HepG2 (cell line): ENCODE measurements around the gene KANK3. TPM values are rescaled to one million over a fixed set of nuclear protein-coding genes. Genes with fewer than 3 reads are reported as not detected.
A peak's percentile ranks its signal among the peaks of the same experiment; 100 is the strongest.

Experiments used
- ATAC-seq: fragments of 200-7000 bp; cut with Tn5 transposase; 3 replicates; pipeline ENCODE4 v1.9.1; 2020; ENCODE audit warnings: mild to moderate bottlenecking, moderate library complexity
- BruUV-seq: library from RNA; stranded (reverse); fragments of 400-500 nt; replicated peaks from 2 replicates; lab custom pipeline; 2021; lab: Mats Ljungman, UMichigan
- CTCF ChIA-PET: fragments of 300-600 bp; formaldehyde crosslinking; extraction: SDS; loops from one replicate; lab custom pipeline; 2021; ENCODE audit warnings: low total read pairs, inconsistent platforms, low intra/inter-chr PET ratio; lab: Yijun Ruan, JAX
- POLR2A ChIA-PET: fragments of 350-600 bp; sonication (Branson Sonifier 250); formaldehyde crosslinking; loops from one replicate; lab custom pipeline; 2020; ENCODE audit warnings: antibody characterized with exemption, inconsistent platforms; lab: Yijun Ruan, JAX
- DNase-seq: peaks from one replicate; pipeline ENCODE4 v3.0.0-alpha.2; 2015; ENCODE audit warnings: low spot score
- FAIRE-seq: peaks from 3 replicates; lab custom pipeline; 2011; peaks lifted over from hg19 to GRCh38; lab: Jason Lieb, UNC
- H2AFZ ChIP-seq: one replicate; pipeline ENCODE4 v1.6.1; 2011; ENCODE audit warnings: low read length, inconsistent platforms
- H3K27ac ChIP-seq: fragments of 300-600 bp; 3 replicates; pipeline ENCODE4 v1.8.0; 2011; ENCODE audit warnings: mixed run types, mild to moderate bottlenecking, mixed read lengths, low read length, inconsistent platforms; ENCODE audit not compliant: insufficient read depth; ENCODE audit errors: extremely low read length
- H3K27me3 ChIP-seq, 2 experiments: fragments of 200-600 bp in 1 of 2; 2 replicates in 1 of 2; 3 replicates in 1 of 2; pipeline versions ENCODE4 v1.6.0 to v1.8.0; 2011; ENCODE audit warnings: low read length in 2 of 2, mild to moderate bottlenecking in 2 of 2, moderate library complexity in 2 of 2, inconsistent platforms in 1 of 2; ENCODE audit not compliant: insufficient read depth in 2 of 2, control insufficient read depth in 1 of 2
- H3K36me3 ChIP-seq, 2 experiments: fragments of 200-600 bp in 1 of 2; replicated peaks in 1 of 2; 2 replicates in 1 of 2; 3 replicates in 1 of 2; pipeline versions ENCODE4 v1.5.1 to v1.8.0; 2011; ENCODE audit warnings: low read length in 2 of 2, inconsistent platforms in 1 of 2; ENCODE audit not compliant: insufficient read depth in 2 of 2, control insufficient read depth in 1 of 2
- H3K4me1 ChIP-seq: 2 replicates; pipeline ENCODE4 v1.5.1; 2012; ENCODE audit warnings: low read length, inconsistent platforms; ENCODE audit not compliant: insufficient read depth
- H3K4me2 ChIP-seq: 2 replicates; pipeline ENCODE4 v1.6.0; 2011; ENCODE audit warnings: low read depth, low read length, inconsistent platforms
- H3K4me3 ChIP-seq, 3 experiments: fragments of 200-600 bp in 1 of 3; sonication (generic), shearing (Covaris generic) in 1 of 3; replicated peaks in 1 of 3; 2 replicates each; pipeline ENCODE4 v1.5.1; 2011 to 2016; ENCODE audit warnings: low read length in 3 of 3, inconsistent platforms in 2 of 3, low read depth in 2 of 3, mild to moderate bottlenecking in 2 of 3, control low read depth in 1 of 3, mixed read lengths in 1 of 3; ENCODE audit not compliant: insufficient read depth in 1 of 3
- H3K79me2 ChIP-seq: one replicate; pipeline ENCODE4 v1.6.1; 2011; ENCODE audit warnings: low read length, inconsistent platforms; ENCODE audit not compliant: insufficient read depth
- H3K9ac ChIP-seq: 2 replicates; pipeline ENCODE4 v1.6.0; 2011; ENCODE audit warnings: mild to moderate bottlenecking, low read depth, low read length, inconsistent platforms; ENCODE audit not compliant: insufficient read depth
- H3K9me3 ChIP-seq: 2 replicates; pipeline ENCODE4 v1.5.1; 2012; ENCODE audit warnings: mild to moderate bottlenecking, low read length
- H4K20me1 ChIP-seq: 2 replicates; pipeline ENCODE4 v1.6.0; 2011; ENCODE audit warnings: inconsistent platforms, mild to moderate bottlenecking, low read length, moderate library complexity; ENCODE audit not compliant: insufficient read depth
- EED ChIP-seq: sonication (generic); formaldehyde crosslinking; IDR thresholded peaks from 2 replicates; pipeline ENCODE4 v1.5.0; 2020; ENCODE audit warnings: mild to moderate bottlenecking, missing genetic modification reagents
- ELF1 ChIP-seq: sonication (generic); formaldehyde crosslinking; IDR thresholded peaks from 2 replicates; pipeline ENCODE4 v1.4.0; 2020; ENCODE audit warnings: missing genetic modification reagents
- IKZF4 ChIP-seq: sonication (generic); formaldehyde crosslinking; IDR thresholded peaks from 2 replicates; pipeline ENCODE4 v1.5.1; 2020; ENCODE audit warnings: borderline replicate concordance, mild to moderate bottlenecking, low read depth, missing genetic modification reagents; ENCODE audit errors: not compliant biosample characterization
- ZNF3 ChIP-seq: IDR thresholded peaks from 2 replicates; pipeline ENCODE4 v1.7.0; 2017; ENCODE audit warnings: inconsistent platforms
- ZNF788 ChIP-seq: sonication (generic); formaldehyde crosslinking; IDR thresholded peaks from 2 replicates; pipeline ENCODE4 v1.5.0; 2020; ENCODE audit warnings: mild to moderate bottlenecking, missing genetic modification reagents, borderline replicate concordance
- ZNF792 ChIP-seq: IDR thresholded peaks from 2 replicates; pipeline ENCODE4 v1.6.1; 2016
- WGBS: methylation state at CpG from one replicate; pipeline ENCODE4 v1.1.6; 2017; ENCODE audit warnings: low lambda C conversion rate; 5-methylcytosine and 5-hydroxymethylcytosine counted together
- in situ Hi-C: cut with HindIII; loops from 2 replicates; pipeline ENCODE4 v1.10.0; 2017; ENCODE audit warnings: low pct_unique_long_range_greater_than_20kb; ENCODE audit not compliant: extremely low pct_ligation_motif_present
- intact Hi-C: fragments of 100-400 bp; cut with micrococcal nuclease; formaldehyde crosslinking; loops from one replicate; pipeline ENCODE4 v1.10.0; 2022; ENCODE audit not compliant: unreplicated experiment
- polyA plus RNA-seq, 8 experiments: library from polyadenylated mRNA; depleted of rRNA in 3 of 8; stranded (reverse) in 7 of 8; unstranded in 1 of 8; fragments of >200 nt; fragmentation: Illumina TruSeq in 4 of 8; extraction: Trizol in 4 of 8; gene quantifications; 2 replicates each; pipeline versions ENCODE4 v1.2.1 to v1.2.3, GENCODE V29; 2011 to 2016; ENCODE audit warnings: low read depth in 4 of 8, missing spikeins in 1 of 8, mixed read lengths in 1 of 8; ENCODE audit not compliant: insufficient read depth in 1 of 8
- total RNA-seq, 5 experiments: library from RNA; depleted of rRNA; stranded (reverse); fragments of >200 nt; fragmentation: Illumina TruSeq; extraction: Trizol; gene quantifications; 2 replicates each; pipeline ENCODE4 v1.2.3, GENCODE V29; 2016; ENCODE audit warnings: low read depth in 1 of 5
- TF ChIP-seq, protein P1 (sequence below), 2 experiments: fragments of 450-650 bp in 1 of 2; sonication (generic) in 1 of 2; formaldehyde crosslinking in 1 of 2; IDR thresholded peaks; 2 replicates each; pipeline versions ENCODE4 v1.6.1 to v1.8.0; 2016 to 2022; ENCODE audit warnings: antibody characterized with exemption in 1 of 2, mild to moderate bottlenecking in 1 of 2, missing genetic modification reagents in 1 of 2
- TF ChIP-seq, protein P2 (sequence below): sonication (generic); formaldehyde crosslinking; IDR thresholded peaks from 2 replicates; pipeline ENCODE4 v1.4.0; 2020; ENCODE audit warnings: mild to moderate bottlenecking, missing genetic modification reagents
- TF ChIP-seq, protein P3 (sequence below): sonication (generic); formaldehyde crosslinking; IDR thresholded peaks from 2 replicates; pipeline ENCODE4 v1.5.1; 2020; ENCODE audit warnings: mild to moderate bottlenecking, missing genetic modification reagents, moderate library complexity

The KANK3 gene
- total and polyA plus RNA-seq, 2 of the 13 experiments (the other 11 are each of a cell fraction or from before 2014, with no cell fraction given): 0.15 to 0.20 TPM

DNA sequence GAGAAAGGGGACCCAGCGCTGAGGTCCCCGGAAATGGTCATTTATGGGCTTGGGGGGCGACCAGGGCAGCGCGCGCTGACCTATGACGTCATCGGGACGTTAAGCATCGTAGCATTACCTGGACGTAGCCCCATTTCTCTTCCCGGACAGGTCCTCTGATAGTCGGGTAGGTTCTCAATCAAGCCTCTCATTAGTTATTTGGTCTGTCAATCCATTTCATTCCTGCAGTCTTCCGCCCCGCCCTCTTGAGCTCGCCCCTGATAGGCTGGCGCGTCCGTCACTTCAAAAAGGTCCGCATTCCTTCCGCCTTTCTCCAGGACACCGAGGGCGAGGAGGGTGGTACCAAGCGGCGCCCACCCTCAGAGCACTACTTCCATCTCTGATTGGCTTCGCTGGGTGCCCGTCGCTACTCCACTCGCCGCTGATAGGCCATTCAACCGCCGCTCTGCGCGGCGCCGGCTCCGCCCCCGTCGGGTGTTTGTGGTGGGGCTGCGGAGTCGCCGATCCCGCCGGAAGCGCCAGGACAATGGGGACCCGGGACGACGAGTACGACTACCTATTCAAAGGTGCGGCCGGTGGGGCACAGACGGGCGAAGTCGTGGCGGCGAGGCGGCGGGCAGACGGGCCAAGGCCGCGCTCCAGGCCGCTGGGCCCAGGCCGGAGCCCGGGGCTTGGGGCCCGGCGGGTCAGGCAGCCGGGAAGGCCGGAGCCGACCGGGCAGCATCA is 47.0 kb upstream of the KANK3 start, which contains the start of gene RAB11B:
RAB11B (plus strand) TSS at position 470 of the 726 bp plus-strand sequence; CDS start at position 527, 57 bp downstream.
- intact Hi-C loops: no loop called here
- POLR2A ChIA-PET: interaction anchor here (0.6 to 3.0 kb wide), 26 partner anchors 8 to 136 kb away, joined by 3 to 41 read pairs (median 6); partner anchors contain the start of genes ANGPTL4, HNRNPM, MARCHF2 and NDUFA7
- CTCF ChIA-PET: interaction anchor here (1.4 kb wide), 1 partner anchor 36 kb away, joined by 3 read pairs; no protein-coding TSS in a partner anchor
- no peaks in the 10 kb centered on the region for H3K27me3 ChIP-seq
- peak; percentile 92 for ATAC-seq
- H3K4me1 ChIP-seq: peaks cover 87% of the 10 kb centered on the region
- H3K79me2 ChIP-seq: peaks cover 31% of the 10 kb centered on the region
- H3K4me3 ChIP-seq: peak within 1 kb of the TSS; percentile 84 to 86 (median 85)
- H4K20me1 ChIP-seq: peaks cover 9% of the 10 kb centered on the region
- FAIRE-seq: peak; percentile 97
- peak within 1 kb of the TSS; percentile 95 for H3K4me2 ChIP-seq
- no peak within 1 kb of the TSS for H2AFZ ChIP-seq
- in situ Hi-C loops: no loop called here
- BruUV-seq: no TSS peak
- 6% methylated on average over 16 of the region's 70 CpGs for WGBS
- DNase-seq: peak; percentile 99
- peak within 1 kb of the TSS; percentile 96 for H3K27ac ChIP-seq
- peak within 1 kb of the TSS; percentile 100 for H3K9ac ChIP-seq
- H3K36me3 ChIP-seq: no peaks in the 10 kb centered on the region
- no peaks in the 10 kb centered on the region for H3K9me3 ChIP-seq
- TF ChIP-seq, protein P1, sequence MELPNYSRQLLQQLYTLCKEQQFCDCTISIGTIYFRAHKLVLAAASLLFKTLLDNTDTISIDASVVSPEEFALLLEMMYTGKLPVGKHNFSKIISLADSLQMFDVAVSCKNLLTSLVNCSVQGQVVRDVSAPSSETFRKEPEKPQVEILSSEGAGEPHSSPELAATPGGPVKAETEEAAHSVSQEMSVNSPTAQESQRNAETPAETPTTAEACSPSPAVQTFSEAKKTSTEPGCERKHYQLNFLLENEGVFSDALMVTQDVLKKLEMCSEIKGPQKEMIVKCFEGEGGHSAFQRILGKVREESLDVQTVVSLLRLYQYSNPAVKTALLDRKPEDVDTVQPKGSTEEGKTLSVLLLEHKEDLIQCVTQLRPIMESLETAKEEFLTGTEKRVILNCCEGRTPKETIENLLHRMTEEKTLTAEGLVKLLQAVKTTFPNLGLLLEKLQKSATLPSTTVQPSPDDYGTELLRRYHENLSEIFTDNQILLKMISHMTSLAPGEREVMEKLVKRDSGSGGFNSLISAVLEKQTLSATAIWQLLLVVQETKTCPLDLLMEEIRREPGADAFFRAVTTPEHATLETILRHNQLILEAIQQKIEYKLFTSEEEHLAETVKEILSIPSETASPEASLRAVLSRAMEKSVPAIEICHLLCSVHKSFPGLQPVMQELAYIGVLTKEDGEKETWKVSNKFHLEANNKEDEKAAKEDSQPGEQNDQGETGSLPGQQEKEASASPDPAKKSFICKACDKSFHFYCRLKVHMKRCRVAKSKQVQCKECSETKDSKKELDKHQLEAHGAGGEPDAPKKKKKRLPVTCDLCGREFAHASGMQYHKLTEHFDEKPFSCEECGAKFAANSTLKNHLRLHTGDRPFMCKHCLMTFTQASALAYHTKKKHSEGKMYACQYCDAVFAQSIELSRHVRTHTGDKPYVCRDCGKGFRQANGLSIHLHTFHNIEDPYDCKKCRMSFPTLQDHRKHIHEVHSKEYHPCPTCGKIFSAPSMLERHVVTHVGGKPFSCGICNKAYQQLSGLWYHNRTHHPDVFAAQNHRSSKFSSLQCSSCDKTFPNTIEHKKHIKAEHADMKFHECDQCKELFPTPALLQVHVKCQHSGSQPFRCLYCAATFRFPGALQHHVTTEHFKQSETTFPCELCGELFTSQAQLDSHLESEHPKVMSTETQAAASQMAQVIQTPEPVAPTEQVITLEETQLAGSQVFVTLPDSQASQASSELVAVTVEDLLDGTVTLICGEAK (IDR thresholded peaks at IDR 0.05): peak; percentile 20; the same call in 1 of the 2 replicates
- TF ChIP-seq, protein P1 (CRISPR knock-in tag; IDR thresholded peaks at IDR 0.05): no peak
- TF ChIP-seq ZNF3 (no peak), IKZF4 (CRISPR knock-in tag) (peak; percentile 55), EED (CRISPR knock-in tag) (0 out of 2 replicates have a peak, but pooled peaks have one; percentile 61), ELF1 (peak; percentile 91), ZNF792 (no peak), ZNF788 (CRISPR knock-in tag) (peak; percentile 59; the same call in 1 of the 2 replicates)
- TF ChIP-seq, protein P2, sequence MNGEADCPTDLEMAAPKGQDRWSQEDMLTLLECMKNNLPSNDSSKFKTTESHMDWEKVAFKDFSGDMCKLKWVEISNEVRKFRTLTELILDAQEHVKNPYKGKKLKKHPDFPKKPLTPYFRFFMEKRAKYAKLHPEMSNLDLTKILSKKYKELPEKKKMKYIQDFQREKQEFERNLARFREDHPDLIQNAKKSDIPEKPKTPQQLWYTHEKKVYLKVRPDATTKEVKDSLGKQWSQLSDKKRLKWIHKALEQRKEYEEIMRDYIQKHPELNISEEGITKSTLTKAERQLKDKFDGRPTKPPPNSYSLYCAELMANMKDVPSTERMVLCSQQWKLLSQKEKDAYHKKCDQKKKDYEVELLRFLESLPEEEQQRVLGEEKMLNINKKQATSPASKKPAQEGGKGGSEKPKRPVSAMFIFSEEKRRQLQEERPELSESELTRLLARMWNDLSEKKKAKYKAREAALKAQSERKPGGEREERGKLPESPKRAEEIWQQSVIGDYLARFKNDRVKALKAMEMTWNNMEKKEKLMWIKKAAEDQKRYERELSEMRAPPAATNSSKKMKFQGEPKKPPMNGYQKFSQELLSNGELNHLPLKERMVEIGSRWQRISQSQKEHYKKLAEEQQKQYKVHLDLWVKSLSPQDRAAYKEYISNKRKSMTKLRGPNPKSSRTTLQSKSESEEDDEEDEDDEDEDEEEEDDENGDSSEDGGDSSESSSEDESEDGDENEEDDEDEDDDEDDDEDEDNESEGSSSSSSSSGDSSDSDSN: no peak
- TF ChIP-seq, protein P3, sequence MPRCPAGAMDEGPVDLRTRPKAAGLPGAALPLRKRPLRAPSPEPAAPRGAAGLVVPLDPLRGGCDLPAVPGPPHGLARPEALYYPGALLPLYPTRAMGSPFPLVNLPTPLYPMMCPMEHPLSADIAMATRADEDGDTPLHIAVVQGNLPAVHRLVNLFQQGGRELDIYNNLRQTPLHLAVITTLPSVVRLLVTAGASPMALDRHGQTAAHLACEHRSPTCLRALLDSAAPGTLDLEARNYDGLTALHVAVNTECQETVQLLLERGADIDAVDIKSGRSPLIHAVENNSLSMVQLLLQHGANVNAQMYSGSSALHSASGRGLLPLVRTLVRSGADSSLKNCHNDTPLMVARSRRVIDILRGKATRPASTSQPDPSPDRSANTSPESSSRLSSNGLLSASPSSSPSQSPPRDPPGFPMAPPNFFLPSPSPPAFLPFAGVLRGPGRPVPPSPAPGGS: peak; percentile 61
